Vagina (tissue), 2 donors: ENCODE data around the gene GNAQ. TPM values are rescaled to one million over a fixed set of nuclear protein-coding genes. Genes with fewer than 3 reads are reported as not detected.

Experiments used
- DNase-seq, 2 donors: peaks; one replicate each; pipeline ENCODE4 v3.0.0-alpha.2; 2017; ENCODE audit errors: extremely low spot score in 2 of 2
- H3K27ac ChIP-seq: fragments of 200-600 bp; sonication (generic); one replicate; pipeline ENCODE4 v1.5.1; 2019
- H3K27me3 ChIP-seq: fragments of 200-600 bp; sonication (generic); one replicate; pipeline ENCODE4 v1.5.1; 2019
- H3K36me3 ChIP-seq, 2 donors: fragments of 200-600 bp; sonication (generic); one replicate each; pipeline ENCODE4 v1.5.1; 2017 to 2019
- H3K4me1 ChIP-seq: fragments of 200-600 bp; sonication (generic); one replicate; pipeline ENCODE4 v1.5.1; 2019
- H3K4me3 ChIP-seq, 2 donors: fragments of 200-600 bp; sonication (generic); 1 replicate in 1 of 2; 2 replicates in 1 of 2; pipeline ENCODE4 v1.5.1; 2016 to 2019
- H3K9me3 ChIP-seq: fragments of 200-600 bp; sonication (generic); one replicate; pipeline ENCODE4 v1.5.1; 2019
- CTCF ChIP-seq, 3 experiments: fragments of 450-650 bp in 2 of 3; fragments of 200-600 bp in 1 of 3; sonication (generic) in 1 of 3; IDR thresholded peaks; one replicate each; pipeline ENCODE4 v1.5.1; 2017 to 2019; ENCODE audit warnings: antibody characterized with exemption in 3 of 3, mild to moderate bottlenecking in 2 of 3, moderate library complexity in 2 of 3
- POLR2A ChIP-seq, 2 donors: fragments of 450-650 bp; IDR thresholded peaks; one replicate each; pipeline ENCODE4 v1.6.1; 2017; ENCODE audit warnings: antibody characterized with exemption in 2 of 2, mild to moderate bottlenecking in 2 of 2, moderate library complexity in 2 of 2
- POLR2AphosphoS5 ChIP-seq, 2 donors: sonication (generic); formaldehyde crosslinking; IDR thresholded peaks; one replicate each; pipeline ENCODE4 v1.9.0; 2017; ENCODE audit warnings: antibody characterized with exemption in 2 of 2, mild to moderate bottlenecking in 2 of 2, low read depth in 1 of 2; ENCODE audit not compliant: insufficient read depth in 1 of 2
- intact Hi-C: fragments of 100-400 bp; cut with DNase I; formaldehyde crosslinking; loops from one replicate; pipeline ENCODE4 v1.15.1; 2023
- total RNA-seq: library from RNA; depleted of rRNA; stranded (reverse); fragments of >200 nt; gene quantifications from one replicate; pipeline ENCODE4 v1.2.3, GENCODE V29; 2016

GNAQ gene
- total RNA-seq, 1 donor from 2014 or later: 31.9 TPM

GRCh38 chr9:77985996-77986395 is 45.6 kb downstream of the GNAQ start:
- Histone ChIP-seq H3K4me3 (no peak overlapping the region), H3K27me3 (no peaks in the 10 kb centered on the region), H3K27ac (no peak overlapping the region), H3K9me3 (no peaks in the 10 kb centered on the region), H3K36me3 (no peaks in the 10 kb centered on the region), H3K4me1 (peaks cover 40% of the 10 kb centered on the region)
- intact Hi-C loops: no loop called here
- no peak for DNase-seq
- TF ChIP-seq CTCF (IDR thresholded peaks at IDR 0.05): no peak
- TF ChIP-seq POLR2A (IDR thresholded peaks at IDR 0.05): no peak
- no peak for TF ChIP-seq POLR2AphosphoS5 (IDR thresholded peaks at IDR 0.05; ENCODE audit: insufficient read depth in 1 of 2, low read depth in 1 of 2)

GRCh38 chr9:77983320-77983662 is 48.3 kb downstream of the GNAQ start:
- Histone ChIP-seq H3K4me3 (no peak overlapping the region), H3K27me3 (no peaks in the 10 kb centered on the region), H3K4me1 (peaks cover 41% of the 10 kb centered on the region), H3K36me3 (no peaks in the 10 kb centered on the region), H3K9me3 (no peaks in the 10 kb centered on the region), H3K27ac (no peak overlapping the region)
- no peak for DNase-seq
- intact Hi-C loops: no loop called here
- TF ChIP-seq POLR2AphosphoS5 (IDR thresholded peaks at IDR 0.05; ENCODE audit: insufficient read depth in 1 of 2, low read depth in 1 of 2) (no peak), POLR2A (IDR thresholded peaks at IDR 0.05) (no peak), CTCF (IDR thresholded peaks at IDR 0.05) (no peak)

GRCh38 chr9:77982581-77983319 is 48.9 kb downstream of the GNAQ start:
- H3K4me1 ChIP-seq: peaks cover 47% of the 10 kb centered on the region
- no peak overlapping the region for H3K27ac ChIP-seq
- H3K4me3 ChIP-seq: no peak overlapping the region
- no peaks in the 10 kb centered on the region for H3K36me3 ChIP-seq
- no peaks in the 10 kb centered on the region for H3K27me3 ChIP-seq
- DNase-seq: no peak
- H3K9me3 ChIP-seq: no peaks in the 10 kb centered on the region
- intact Hi-C loops: no loop called here
- TF ChIP-seq CTCF (IDR thresholded peaks at IDR 0.05): no peak
- TF ChIP-seq POLR2A (IDR thresholded peaks at IDR 0.05): no peak
- no peak for TF ChIP-seq POLR2AphosphoS5 (IDR thresholded peaks at IDR 0.05; ENCODE audit: insufficient read depth in 1 of 2, low read depth in 1 of 2)

- Histone ChIP-seq H3K27ac (no peak overlapping the region), H3K4me1 (peaks cover 55% of the 10 kb centered on the region)
Observed at GRCh38 chr9:77981907-77982306, 49.7 kb downstream of the GNAQ start.

More at GRCh38 chr9:77981907-77982306, 49.7 kb downstream of the GNAQ start:
- H3K4me3 ChIP-seq: no peak overlapping the region
- no peak for DNase-seq
- H3K36me3 ChIP-seq: no peaks in the 10 kb centered on the region
- H3K9me3 ChIP-seq: no peaks in the 10 kb centered on the region
- TF ChIP-seq POLR2A (IDR thresholded peaks at IDR 0.05): no peak
- no peak for TF ChIP-seq POLR2AphosphoS5 (IDR thresholded peaks at IDR 0.05; ENCODE audit: insufficient read depth in 1 of 2, low read depth in 1 of 2)
- no peak for TF ChIP-seq CTCF (IDR thresholded peaks at IDR 0.05)
- no peaks in the 10 kb centered on the region for H3K27me3 ChIP-seq
- intact Hi-C loops: no loop called here
